IMR-90 (cell line): ENCODE results near the gene BACH1. TPM values are rescaled to one million over a fixed set of nuclear protein-coding genes. Genes with fewer than 3 reads are reported as not detected.

ENCODE experiments used
- ATAC-seq: fragments of 200-7000 bp; cut with Tn5 transposase; 2 replicates; pipeline ENCODE4 v1.9.1; 2020; ENCODE audit warnings: low read depth, mild to moderate bottlenecking, moderate library complexity
- BruUV-seq: library from RNA; stranded (reverse); fragments of 400-500 nt; replicated peaks from 2 replicates; lab custom pipeline; 2021; lab: Mats Ljungman, UMichigan
- CTCF ChIA-PET: fragments of 300-600 bp; formaldehyde crosslinking; extraction: SDS; loops from one replicate; lab custom pipeline; 2021; ENCODE audit warnings: antibody characterized with exemption; lab: Yijun Ruan, JAX
- POLR2A ChIA-PET: fragments of 300-600 bp; sonication (Branson Sonifier 250); formaldehyde crosslinking; loops from one replicate; lab custom pipeline; 2022; ENCODE audit warnings: antibody characterized with exemption; ENCODE audit not compliant: unreplicated experiment; lab: Charles Lee
- DNase-seq: peaks from one replicate; pipeline ENCODE4 v3.0.0; 2013
- H2AFZ ChIP-seq: replicated peaks from 2 replicates; pipeline ENCODE3; 2013; ENCODE audit warnings: low read length, mild to moderate bottlenecking; ENCODE audit not compliant: poor library complexity
- H2AK5ac ChIP-seq: 2 replicates; pipeline ENCODE4 v1.6.1; 2013; ENCODE audit warnings: low read depth, low read length, inconsistent platforms
- H2AK9ac ChIP-seq: replicated peaks from 2 replicates; pipeline ENCODE3; 2013; ENCODE audit warnings: mild to moderate bottlenecking, low read depth, low read length, moderate library complexity; ENCODE audit not compliant: poor library complexity
- H2BK120ac ChIP-seq: 2 replicates; pipeline ENCODE4 v1.6.1; 2013; ENCODE audit warnings: low read depth, low read length, inconsistent platforms
- H2BK15ac ChIP-seq: 3 replicates; pipeline ENCODE4 v1.6.1; 2013; ENCODE audit warnings: low read depth, low read length, inconsistent platforms
- H2BK20ac ChIP-seq: 2 replicates; pipeline ENCODE4 v1.6.1; 2013; ENCODE audit warnings: low read depth, mild to moderate bottlenecking, inconsistent platforms, low read length, moderate library complexity
- H2BK5ac ChIP-seq: 2 replicates; pipeline ENCODE4 v1.6.1; 2013; ENCODE audit warnings: mild to moderate bottlenecking, low read depth, low read length, inconsistent platforms; ENCODE audit not compliant: poor library complexity, severe bottlenecking
- H3K14ac ChIP-seq: replicated peaks from 2 replicates; pipeline ENCODE4 v1.6.1; 2013; ENCODE audit warnings: low read depth, low read length, inconsistent platforms
- H3K18ac ChIP-seq: 2 replicates; pipeline ENCODE4 v1.6.1; 2013; ENCODE audit warnings: low read depth, low read length, control low read depth
- H3K23ac ChIP-seq: 2 replicates; pipeline ENCODE4 v1.6.1; 2013; ENCODE audit warnings: low read depth, low read length, inconsistent platforms
- H3K27ac ChIP-seq: 2 replicates; pipeline ENCODE4 v1.5.1; 2013; ENCODE audit warnings: mild to moderate bottlenecking, control low read depth, low read length; ENCODE audit not compliant: insufficient read depth
- H3K27me3 ChIP-seq: 2 replicates; pipeline ENCODE4 v1.6.1; 2013; ENCODE audit warnings: low read length; ENCODE audit not compliant: control insufficient read depth, insufficient read depth
- H3K36me3 ChIP-seq: 2 replicates; pipeline ENCODE4 v1.6.1; 2013; ENCODE audit warnings: low read length, mixed read lengths; ENCODE audit not compliant: control insufficient read depth, insufficient read depth
- H3K4ac ChIP-seq: 2 replicates; pipeline ENCODE4 v1.6.1; 2013; ENCODE audit warnings: low read depth, low read length, inconsistent platforms
- H3K4me1 ChIP-seq: 2 replicates; pipeline ENCODE4 v1.6.1; 2013; ENCODE audit warnings: low read length, mixed read lengths; ENCODE audit not compliant: control insufficient read depth, insufficient read depth
- H3K4me2 ChIP-seq: 2 replicates; pipeline ENCODE4 v1.6.1; 2013; ENCODE audit warnings: low read depth, mild to moderate bottlenecking, control low read depth, low read length, moderate library complexity
- H3K4me3 ChIP-seq: 2 replicates; pipeline ENCODE4 v1.5.1; 2013; ENCODE audit warnings: low read depth, mild to moderate bottlenecking, control low read depth, low read length, moderate library complexity; ENCODE audit not compliant: insufficient read depth
- H3K56ac ChIP-seq: 2 replicates; pipeline ENCODE4 v1.6.1; 2013; ENCODE audit warnings: low read length, inconsistent platforms; ENCODE audit not compliant: insufficient read depth; ENCODE audit errors: extremely low read depth
- H3K79me1 ChIP-seq, 2 experiments: 2 replicates each; pipeline ENCODE4 v1.6.1; 2013; ENCODE audit warnings: low read length in 2 of 2, inconsistent platforms in 1 of 2, low read depth in 1 of 2
- H3K9ac ChIP-seq: 2 replicates; pipeline ENCODE4 v1.6.1; 2013; ENCODE audit warnings: low read depth, low read length, control low read depth
- H3K9me1 ChIP-seq: 2 replicates; pipeline ENCODE4 v1.6.1; 2013; ENCODE audit warnings: low read length, inconsistent platforms; ENCODE audit not compliant: insufficient read depth
- H3K9me3 ChIP-seq: 2 replicates; pipeline ENCODE4 v1.6.1; 2013; ENCODE audit warnings: low read length; ENCODE audit not compliant: control insufficient read depth, insufficient read depth
- H4K20me1 ChIP-seq: 2 replicates; pipeline ENCODE4 v1.6.1; 2013; ENCODE audit warnings: low read length, inconsistent platforms; ENCODE audit not compliant: insufficient read depth
- H4K5ac ChIP-seq: 2 replicates; pipeline ENCODE4 v1.6.1; 2013; ENCODE audit warnings: mild to moderate bottlenecking, low read depth, low read length, control low read depth
- H4K8ac ChIP-seq, 2 experiments: 2 replicates each; pipeline ENCODE4 v1.6.1; 2013; ENCODE audit warnings: low read depth in 2 of 2, low read length in 2 of 2, control low read depth in 1 of 2, inconsistent platforms in 1 of 2
- H4K91ac ChIP-seq: 2 replicates; pipeline ENCODE4 v1.6.1; 2013; ENCODE audit warnings: low read depth, low read length, inconsistent platforms; ENCODE audit not compliant: insufficient read depth
- BHLHE40 ChIP-seq: fragments of 150-350 bp; IDR thresholded peaks from 2 replicates; pipeline ENCODE4 v1.6.1; 2016; ENCODE audit warnings: mild to moderate bottlenecking, low read depth, low read length
- CEBPB ChIP-seq: IDR thresholded peaks from 2 replicates; pipeline ENCODE4 v1.6.1; 2012; ENCODE audit warnings: low read depth, low read length, improper control_type of control experiment
- CHD1 ChIP-seq: IDR thresholded peaks from 2 replicates; pipeline ENCODE4 v1.6.1; 2012; ENCODE audit warnings: low read depth, low read length, improper control_type of control experiment
- CTCF ChIP-seq: conservative IDR thresholded peaks from 2 replicates; pipeline ENCODE4 v1.5.1; 2012; ENCODE audit warnings: mild to moderate bottlenecking, low read depth, low read length, improper control_type of control experiment
- ELK1 ChIP-seq: fragments of 150-350 bp; IDR thresholded peaks from 2 replicates; pipeline ENCODE4 v1.6.1; 2016; ENCODE audit warnings: low read depth, mild to moderate bottlenecking, low read length, moderate library complexity, borderline replicate concordance
- FOS ChIP-seq: fragments of 150-350 bp; IDR thresholded peaks from 2 replicates; pipeline ENCODE4 v1.6.1; 2016; ENCODE audit warnings: low read depth, low read length
- MAFK ChIP-seq: IDR thresholded peaks from 2 replicates; pipeline ENCODE4 v1.6.1; 2012; ENCODE audit warnings: low read depth, low read length, improper control_type of control experiment
- MAZ ChIP-seq: IDR thresholded peaks from 2 replicates; pipeline ENCODE4 v1.6.1; 2012; ENCODE audit warnings: low read depth, mild to moderate bottlenecking, low read length, improper control_type of control experiment, moderate library complexity, borderline replicate concordance
- MXI1 ChIP-seq: IDR thresholded peaks from 2 replicates; pipeline ENCODE4 v1.6.1; 2012; ENCODE audit warnings: low read depth, mild to moderate bottlenecking, low read length, moderate library complexity, borderline replicate concordance
- NFE2L2 ChIP-seq: fragments of 150-350 bp; IDR thresholded peaks from 2 replicates; pipeline ENCODE4 v1.6.1; 2016; ENCODE audit warnings: low read depth, mild to moderate bottlenecking, low read length
- POLR2A ChIP-seq: IDR thresholded peaks from 2 replicates; pipeline ENCODE4 v1.6.1; 2012; ENCODE audit warnings: mild to moderate bottlenecking, low read depth, low read length
- RAD21 ChIP-seq: IDR thresholded peaks from 2 replicates; pipeline ENCODE4 v1.6.1; 2012; ENCODE audit warnings: low read length, improper control_type of control experiment
- RCOR1 ChIP-seq: IDR thresholded peaks from 2 replicates; pipeline ENCODE4 v1.6.1; 2012; ENCODE audit warnings: mild to moderate bottlenecking, low read length, improper control_type of control experiment; ENCODE audit not compliant: insufficient replicate concordance
- RFX5 ChIP-seq: IDR thresholded peaks from 2 replicates; pipeline ENCODE4 v1.8.0; 2012; ENCODE audit warnings: low read depth, mild to moderate bottlenecking, low read length, moderate library complexity
- SMC3 ChIP-seq: fragments of 150-350 bp; IDR thresholded peaks from 2 replicates; pipeline ENCODE4 v1.6.1; 2016; ENCODE audit warnings: low read depth, mild to moderate bottlenecking, antibody characterized with exemption, low read length, moderate library complexity
- USF2 ChIP-seq: fragments of 150-350 bp; IDR thresholded peaks from 2 replicates; pipeline ENCODE4 v1.6.1; 2017; ENCODE audit warnings: mild to moderate bottlenecking, antibody characterized with exemption, low read length, low read depth
- WGBS, 2 experiments: methylation state at CpG; one replicate each; pipeline versions ENCODE4 v1.1.5 to v1.1.7; 2013; ENCODE audit warnings: missing lambda C conversion rate in 2 of 2; ENCODE audit not compliant: insufficient read length in 1 of 2; ENCODE audit errors: extremely low coverage in 2 of 2; 5-methylcytosine and 5-hydroxymethylcytosine counted together
- dilution Hi-C: fragments of 300-500 bp; cut with HindIII; formaldehyde crosslinking; loops from one replicate; pipeline ENCODE4 v1.14.3; 2018; ENCODE audit warnings: low sequenced_read_pairs; ENCODE audit not compliant: unreplicated experiment
- in situ Hi-C: fragments of 300-500 bp; cut with MboI; formaldehyde crosslinking; loops from 3 replicates; pipeline ENCODE4 v1.14.3; 2019; ENCODE audit warnings: low sequenced_read_pairs, inconsistent platforms, mixed read lengths
- intact Hi-C: fragments of 100-400 bp; cut with micrococcal nuclease; formaldehyde crosslinking; loops from 2 replicates; pipeline ENCODE4 v1.10.0; 2022
- polyA plus RNA-seq, 3 experiments: library from polyadenylated mRNA; depleted of rRNA; stranded (reverse); fragments of >200 nt; gene quantifications; 2 replicates each; pipeline ENCODE4 v1.2.3, GENCODE V29; 2012; ENCODE audit warnings: low replicate concordance in 1 of 3
- total RNA-seq: library from RNA; depleted of rRNA; stranded (reverse); fragments of >200 nt; gene quantifications from 2 replicates; pipeline ENCODE4 v1.2.3, GENCODE V29; 2012

The BACH1 gene
- total and polyA plus RNA-seq, 2 of the 4 experiments (the other 2 are of a cell fraction): 23.1 to 108 TPM

- Histone ChIP-seq H3K79me1 (peaks cover 18 to 40% of the 10 kb centered on the region in 2 experiments; a peak in 3 of 4 replicates), H3K23ac (no peak overlapping the region), H2BK120ac (no peak overlapping the region), H4K5ac (no peak overlapping the region), H3K4me3 (no peak overlapping the region), H3K18ac (no peak overlapping the region), H3K9me1 (peaks cover 8% of the 10 kb centered on the region), H3K4me1 (peaks cover 24% of the 10 kb centered on the region), H4K8ac (no peak overlapping the region), H4K20me1 (peaks cover 25% of the 10 kb centered on the region; the same call in 1 of the 2 replicates), H2AK9ac (no peak overlapping the region), H3K4me2 (no peak overlapping the region), H3K27me3 (no peaks in the 10 kb centered on the region), H2BK5ac (peak overlapping the region; percentile 16), H3K9ac (no peak overlapping the region), H4K91ac (no peak overlapping the region), H3K9me3 (no peaks in the 10 kb centered on the region), H2AFZ (no peak overlapping the region), H3K4ac (no peak overlapping the region), H3K56ac (no peak overlapping the region), H3K14ac (no peak overlapping the region), H2AK5ac (0 out of 2 replicates have a peak overlapping the region, but pooled peaks have one; percentile 17), H2BK20ac (no peak overlapping the region), H3K36me3 (0 out of 2 replicates have a peak, but pooled peaks cover 4% of the 10 kb centered on the region), H3K27ac (no peak overlapping the region), H2BK15ac (no peak overlapping the region)
- TF ChIP-seq SMC3: no peak
- no peak for TF ChIP-seq POLR2A
- TF ChIP-seq RCOR1: no peak
- no peak for TF ChIP-seq USF2
- TF ChIP-seq MAZ: no peak
- no peak for TF ChIP-seq FOS
- TF ChIP-seq ELK1: no peak
- TF ChIP-seq MAFK: no peak
- no peak for TF ChIP-seq CHD1
- no peak for TF ChIP-seq RFX5
- no peak for TF ChIP-seq RAD21
- TF ChIP-seq NFE2L2: no peak
- TF ChIP-seq CEBPB: no peak
- TF ChIP-seq MXI1: no peak
- no peak for TF ChIP-seq CTCF
- no peak for TF ChIP-seq BHLHE40
- BruUV-seq: no TSS peak
- intact Hi-C loops (no loop called here), in situ Hi-C loops (no loop called here), dilution Hi-C loops (no loop called here)
- no peak for ATAC-seq
- ChIA-PET CTCF (no interaction called here), POLR2A (no interaction called here)
- DNase-seq: no peak
- no CpG with 5 or more reads among the region's 4 CpGs for WGBS, 2 experiments
These were observed 39.5 kb downstream of the BACH1 start for GRCh38 chr21:29338256-29338655.
